ENCODE results near the gene ECSIT.

- no peak for TF ChIP-seq EZH2 (IDR thresholded peaks at IDR 0.05; ENCODE audit: insufficient read depth, poor library complexity, severe bottlenecking)
- no peak for TF ChIP-seq EZH2phosphoT487 (IDR thresholded peaks at IDR 0.05; ENCODE audit: insufficient read depth, low read depth)
Measured at GRCh38 chr19:11554160-11554559, 25.2 kb upstream of the ECSIT start.
